Measurements from ENCODE around the gene CBX2. TPM values are rescaled to one million over a fixed set of nuclear protein-coding genes. Genes with fewer than 3 reads are reported as not detected.

The CBX2 gene
- total RNA-seq, 3 donors from 2014 or later (not counting 1 experiment from before 2014, with no cell fraction given): 0.18 to 1.3 TPM; not detected in 1

- Histone ChIP-seq H3K36me3 (ENCODE audit: control insufficient read depth, insufficient read depth, low read length) (peaks cover 22% of the 10 kb centered on the region), H3K27ac (ENCODE audit: low read length) (no peak overlapping the region), H3K9me3 (ENCODE audit: control insufficient read depth, insufficient read depth, low read length) (no peaks in the 10 kb centered on the region), H3K4me1 (ENCODE audit: control insufficient read depth, insufficient read depth, low read length) (peaks cover 65% of the 10 kb centered on the region), H3K27me3 (ENCODE audit: control insufficient read depth, insufficient read depth, low read length) (peaks cover 15% of the 10 kb centered on the region), H3K4me3 (ENCODE audit: low read length) (peak overlapping the region; percentile 82)
- no peaks in the 10 kb centered on the region for H3K36me3 Mint-ChIP-seq
- DNase-seq (no peak), ATAC-seq (no peak)
- no peaks in the 10 kb centered on the region for H3K9me3 Mint-ChIP-seq
- peaks cover 26 to 46% of the 10 kb centered on the region in 2 donors for H3K4me1 Mint-ChIP-seq
- peaks cover 0 to 5% of the 10 kb centered on the region in 2 donors for H3K27me3 Mint-ChIP-seq (ENCODE audit: low read depth in 2 of 2)
- no peak for TF ChIP-seq CTCF (IDR thresholded peaks at IDR 0.05)
- H3K4me3 Mint-ChIP-seq: peak overlapping the region; percentile 94
- intact Hi-C loops (cut with micrococcal nuclease): no loop called here
- WGBS (ENCODE audit: insufficient coverage): 52% methylated on average over 18 of the region's 18 CpGs
- peak overlapping the region in 1 of 2 donors; percentile 96 for H3K27ac Mint-ChIP-seq
Measured at GRCh38 chr17:79836510-79836971, 58.6 kb downstream of the CBX2 start.

- Mint-ChIP-seq H3K4me3 (peak overlapping the region; percentile 94), H3K36me3 (no peaks in the 10 kb centered on the region), H3K27me3 (ENCODE audit: low read depth in 2 of 2) (peaks cover 4 to 9% of the 10 kb centered on the region in 2 donors), H3K9me3 (no peaks in the 10 kb centered on the region), H3K27ac (peak overlapping the region; percentile 87 to 96), H3K4me1 (peaks cover 31 to 52% of the 10 kb centered on the region in 2 donors)
- 9% methylated on average over 41 of the region's 41 CpGs for WGBS (ENCODE audit: insufficient coverage)
- H3K4me1 ChIP-seq (ENCODE audit: control insufficient read depth, insufficient read depth, low read length): peaks cover 69% of the 10 kb centered on the region
- intact Hi-C loops (cut with micrococcal nuclease): no loop called here
- H3K9me3 ChIP-seq (ENCODE audit: control insufficient read depth, insufficient read depth, low read length): no peaks in the 10 kb centered on the region
- peaks cover 22% of the 10 kb centered on the region for H3K27me3 ChIP-seq (ENCODE audit: control insufficient read depth, insufficient read depth, low read length)
- H3K4me3 ChIP-seq (ENCODE audit: low read length): peak overlapping the region; percentile 82
- peak overlapping the region; percentile 67 for H3K27ac ChIP-seq (ENCODE audit: low read length)
- ATAC-seq: peak; percentile 36 to 56 (median 41)
- DNase-seq: peak; percentile 66 to 72
- H3K36me3 ChIP-seq (ENCODE audit: control insufficient read depth, insufficient read depth, low read length): peaks cover 22% of the 10 kb centered on the region
- TF ChIP-seq CTCF (IDR thresholded peaks at IDR 0.05): no peak
Measured at GRCh38 chr17:79836972-79837887, 59.3 kb downstream of the CBX2 start.

Other genes with a start within 250 kb of the CBX2 start
- 10 to 100 TPM in 1 of 3 donors, 1 to 10 TPM in 2; 3.0 to 17.2 (median 4.9) TPM for gene RBFOX3, start 167.1 kb upstream of the CBX2 start, total RNA-seq
- gene ENPP7, start 47.2 kb upstream of the CBX2 start, total RNA-seq: under 1 TPM in 1 of 3 donors, not detected in 2; 0.95 TPM
- gene CBX8, start 18.9 kb downstream of the CBX2 start, total RNA-seq: 1 to 10 TPM; 4.0 to 6.4 (median 5.8) TPM
- 100 to 1,000 TPM; 147 to 220 (median 217) TPM for gene CBX4, start 61.3 kb downstream of the CBX2 start, total RNA-seq